GM21825 (cell line): Measurements from ENCODE around the gene NFKBIZ.

Experiments used
- ATAC-seq: cut with Tn5 transposase; IDR thresholded peaks from one replicate; pipeline ENCODE4 v1.9.1; 2021; ENCODE audit warnings: mild to moderate bottlenecking, moderate library complexity; ENCODE audit not compliant: unreplicated experiment

NFKBIZ gene

GRCh38 chr3:101848754-101849713 is at the start of gene NFKBIZ:
Gene NFKBIZ (plus strand): TSS chr3:101849514. CDS start chr3:101849629, 115 bp downstream.
- ATAC-seq = peak; percentile 74

- no peak for ATAC-seq
These were observed 48.1 kb upstream of the NFKBIZ start for GRCh38 chr3:101801174-101801573.

- no peak for ATAC-seq
These were observed 47.1 kb upstream of the NFKBIZ start for GRCh38 chr3:101802179-101802578.

GRCh38 chr3:101803173-101803782 is 46.0 kb upstream of the NFKBIZ start:
- ATAC-seq = peak; percentile 91

GRCh38 chr3:101803939-101804338 is 45.4 kb upstream of the NFKBIZ start:
- no peak for ATAC-seq

GRCh38 chr3:101806491-101806890 is 42.8 kb upstream of the NFKBIZ start:
- no peak for ATAC-seq

- ATAC-seq = peak; percentile 68
These were observed 41.4 kb upstream of the NFKBIZ start for GRCh38 chr3:101807888-101808287.

- ATAC-seq = peak; percentile 35
These were observed 39.9 kb upstream of the NFKBIZ start for GRCh38 chr3:101809178-101810021.

GRCh38 chr3:101810022-101810418 is 39.3 kb upstream of the NFKBIZ start:
- no peak for ATAC-seq

GRCh38 chr3:101811875-101812274 is 37.4 kb upstream of the NFKBIZ start:
- ATAC-seq = no peak

- no peak for ATAC-seq
These were observed 36.4 kb upstream of the NFKBIZ start for GRCh38 chr3:101812895-101813294.

GRCh38 chr3:101813817-101814440 is 35.4 kb upstream of the NFKBIZ start:
- no peak for ATAC-seq

GRCh38 chr3:101814835-101815234 is 34.5 kb upstream of the NFKBIZ start:
- ATAC-seq = no peak

- no peak for ATAC-seq
These were observed 32.8 kb upstream of the NFKBIZ start for GRCh38 chr3:101816215-101817149.

GRCh38 chr3:101817992-101818391 is 31.3 kb upstream of the NFKBIZ start:
- ATAC-seq = peak; percentile 46

- no peak for ATAC-seq
These were observed 29.6 kb upstream of the NFKBIZ start for GRCh38 chr3:101819649-101820206.

- ATAC-seq = no peak
These were observed 27.8 kb upstream of the NFKBIZ start for GRCh38 chr3:101821503-101821902.

- no peak for ATAC-seq
These were observed 25.8 kb upstream of the NFKBIZ start for GRCh38 chr3:101823525-101823924.

- ATAC-seq = no peak
These were observed 24.6 kb upstream of the NFKBIZ start for GRCh38 chr3:101824702-101825101.
